Stimulated activated naive B cell treated with anti-CD40 and anti-IgM and Interleukin-4, amounts not matched to agents 10 μg/mL and 1 μg/mL and 100 μg/mL, for 72 hours (primary cell): ENCODE measurements around the gene AP2A1.
A peak's percentile ranks its signal among the peaks of the same experiment; 100 is the strongest.

Experiments used
- ATAC-seq, 2 donors: fragments of 150-1000 bp; cut with Tn5 transposase; replicated peaks; 2 replicates each; pipeline ENCODE4 v1.10.0; 2021; ENCODE audit warnings: moderate library complexity in 1 of 2
- DNase-seq: peaks from one replicate; pipeline ENCODE4 v3.0.0; 2021
- H3K27ac Mint-ChIP-seq: one replicate; pipeline ENCODE4 v1.8.0; 2022; ENCODE audit warnings: mild to moderate bottlenecking, mixed read lengths
- H3K27me3 Mint-ChIP-seq, 2 donors: one replicate each; pipeline ENCODE4 v1.8.0; 2022; ENCODE audit warnings: mixed read lengths in 2 of 2
- H3K36me3 Mint-ChIP-seq, 2 donors: one replicate each; pipeline ENCODE4 v1.8.0; 2022; ENCODE audit warnings: mixed read lengths in 2 of 2, mild to moderate bottlenecking in 1 of 2
- H3K4me1 Mint-ChIP-seq, 2 donors: one replicate each; pipeline ENCODE4 v1.8.0; 2022; ENCODE audit warnings: mixed read lengths in 2 of 2, mild to moderate bottlenecking in 1 of 2
- H3K4me3 Mint-ChIP-seq, 2 donors: one replicate each; pipeline ENCODE4 v1.8.0; 2022; ENCODE audit warnings: mild to moderate bottlenecking in 2 of 2, mixed read lengths in 2 of 2, moderate library complexity in 1 of 2
- H3K9me3 Mint-ChIP-seq, 2 donors: one replicate each; pipeline ENCODE4 v1.8.0; 2022; ENCODE audit warnings: mixed read lengths in 2 of 2, mild to moderate bottlenecking in 1 of 2

Gene AP2A1

GRCh38 chr19:49807058-49807903 is 40.5 kb downstream of the AP2A1 start:
- Mint-ChIP-seq H3K36me3 (peaks cover 29 to 32% of the 10 kb centered on the region in 2 donors), H3K4me1 (peaks cover 29 to 48% of the 10 kb centered on the region in 2 donors), H3K27me3 (no peaks in the 10 kb centered on the region), H3K9me3 (no peaks in the 10 kb centered on the region), H3K27ac (peak overlapping the region; percentile 81), H3K4me3 (no peak overlapping the region)
- DNase-seq = no peak
- ATAC-seq = peak; percentile 44 to 49

GRCh38 chr19:49807904-49808675 is 41.3 kb downstream of the AP2A1 start:
- Mint-ChIP-seq H3K4me3 (peak overlapping the region; percentile 47 to 93), H3K9me3 (no peaks in the 10 kb centered on the region), H3K36me3 (peaks cover 23 to 25% of the 10 kb centered on the region in 2 donors), H3K27ac (no peak overlapping the region), H3K4me1 (peaks cover 37 to 56% of the 10 kb centered on the region in 2 donors), H3K27me3 (no peaks in the 10 kb centered on the region)
- ATAC-seq (no peak), DNase-seq (no peak)

GRCh38 chr19:49808711-49809159 is 41.9 kb downstream of the AP2A1 start:
- Mint-ChIP-seq H3K27me3 (no peaks in the 10 kb centered on the region), H3K4me1 (peaks cover 37 to 57% of the 10 kb centered on the region in 2 donors), H3K9me3 (no peaks in the 10 kb centered on the region), H3K4me3 (peak overlapping the region; percentile 91 to 93), H3K27ac (peak overlapping the region; percentile 88), H3K36me3 (peaks cover 17 to 19% of the 10 kb centered on the region in 2 donors)
- DNase-seq = peak; percentile 61
- ATAC-seq = peak; percentile 35 to 43

- Mint-ChIP-seq H3K27ac (peak overlapping the region; percentile 88), H3K4me1 (peaks cover 37 to 57% of the 10 kb centered on the region in 2 donors), H3K9me3 (no peaks in the 10 kb centered on the region), H3K27me3 (no peaks in the 10 kb centered on the region), H3K36me3 (peaks cover 14 to 18% of the 10 kb centered on the region in 2 donors), H3K4me3 (peak overlapping the region; percentile 91 to 93)
- ATAC-seq = peak; percentile 34 to 40
- DNase-seq = peak; percentile 38
Measured at GRCh38 chr19:49809160-49809940, 42.5 kb downstream of the AP2A1 start.

GRCh38 chr19:49809941-49810389 is 43.2 kb downstream of the AP2A1 start:
- Mint-ChIP-seq H3K36me3 (peaks cover 12 to 18% of the 10 kb centered on the region in 2 donors), H3K4me1 (peaks cover 37 to 57% of the 10 kb centered on the region in 2 donors), H3K27ac (peak overlapping the region; percentile 2), H3K9me3 (no peaks in the 10 kb centered on the region), H3K4me3 (peak overlapping the region; percentile 91 to 93), H3K27me3 (no peaks in the 10 kb centered on the region)
- ATAC-seq (no peak), DNase-seq (no peak)

- Mint-ChIP-seq H3K27me3 (no peaks in the 10 kb centered on the region), H3K4me3 (no peak overlapping the region), H3K36me3 (peaks cover 9 to 14% of the 10 kb centered on the region in 2 donors), H3K27ac (no peak overlapping the region), H3K9me3 (no peaks in the 10 kb centered on the region), H3K4me1 (peaks cover 35 to 57% of the 10 kb centered on the region in 2 donors)
- ATAC-seq (no peak), DNase-seq (no peak)
Measured at GRCh38 chr19:49811328-49811727, 44.5 kb downstream of the AP2A1 start.

GRCh38 chr19:49812452-49812996 is 45.7 kb downstream of the AP2A1 start:
- Mint-ChIP-seq H3K4me1 (peaks cover 32 to 56% of the 10 kb centered on the region in 2 donors), H3K27me3 (no peaks in the 10 kb centered on the region), H3K27ac (peak overlapping the region; percentile 89), H3K36me3 (peaks cover under 1 to 8% of the 10 kb centered on the region in 2 donors), H3K4me3 (peak overlapping the region; percentile 92 to 93), H3K9me3 (no peaks in the 10 kb centered on the region)
- DNase-seq (no peak), ATAC-seq (no peak)

- no peaks in the 10 kb centered on the region for H3K9me3 Mint-ChIP-seq
- peaks cover 28 to 50% of the 10 kb centered on the region in 2 donors for H3K4me1 Mint-ChIP-seq
- H3K36me3 Mint-ChIP-seq = peaks cover 0 to 8% of the 10 kb centered on the region in 2 donors
- H3K4me3 Mint-ChIP-seq = peak within 1 kb of the TSS; percentile 92 to 93
- peak; percentile 92 for DNase-seq
- peak; percentile 78 to 81 for ATAC-seq
- H3K27me3 Mint-ChIP-seq = no peaks in the 10 kb centered on the region
- peak within 1 kb of the TSS; percentile 89 for H3K27ac Mint-ChIP-seq
Measured at GRCh38 chr19:49812997-49813861, 46.4 kb downstream of the AP2A1 start, which contains the start of gene FUZ. Gene FUZ, minus strand, starts transcription at chr19:49813292. Its CDS starts 186 bp downstream, at chr19:49813106.

- Mint-ChIP-seq H3K4me1 (peaks cover 28 to 50% of the 10 kb centered on the region in 2 donors), H3K27ac (peak overlapping the region; percentile 67), H3K36me3 (peaks cover 2 to 5% of the 10 kb centered on the region in 2 donors), H3K27me3 (no peaks in the 10 kb centered on the region), H3K9me3 (no peaks in the 10 kb centered on the region), H3K4me3 (peak overlapping the region; percentile 66 to 92)
- DNase-seq (no peak), ATAC-seq (no peak)
Measured at GRCh38 chr19:49814010-49814409, 47.2 kb downstream of the AP2A1 start.

GRCh38 chr19:49816590-49816989 is 49.8 kb downstream of the AP2A1 start:
- Mint-ChIP-seq H3K4me3 (peak overlapping the region in 1 of 2 donors; percentile 51), H3K36me3 (peaks cover 2 to 3% of the 10 kb centered on the region in 2 donors), H3K4me1 (peaks cover 26 to 41% of the 10 kb centered on the region in 2 donors), H3K27ac (no peak overlapping the region), H3K27me3 (no peaks in the 10 kb centered on the region), H3K9me3 (no peaks in the 10 kb centered on the region)
- DNase-seq (no peak), ATAC-seq (no peak)

GRCh38 chr19:49817964-49818648 is 51.3 kb downstream of the AP2A1 start, which contains the start of gene MED25:
Gene MED25, plus strand, starts transcription at chr19:49818289. Its CDS starts 53 bp downstream, at chr19:49818342.
- peaks cover 2 to 6% of the 10 kb centered on the region in 2 donors for H3K36me3 Mint-ChIP-seq
- no peaks in the 10 kb centered on the region for H3K27me3 Mint-ChIP-seq
- H3K9me3 Mint-ChIP-seq = no peaks in the 10 kb centered on the region
- H3K4me1 Mint-ChIP-seq = peaks cover 16 to 26% of the 10 kb centered on the region in 2 donors
- ATAC-seq = peak; percentile 75 to 76
- peak within 1 kb of the TSS; percentile 96 for H3K4me3 Mint-ChIP-seq
- peak within 1 kb of the TSS; percentile 99 for H3K27ac Mint-ChIP-seq
- peak; percentile 86 for DNase-seq
